BLaER1 (cell line): ENCODE results near the gene RNF10.
"Not testable (repeated sequence)": the region's sequence is repeated elsewhere in the genome, so short reads cannot be mapped to it uniquely, and the experiment has no call there.

Source experiments
- H3K27ac ChIP-seq: shearing (Covaris generic); formaldehyde crosslinking; 2 replicates; pipeline ENCODE4 v1.8.1; 2022
- H3K27me3 ChIP-seq: shearing (Covaris generic); formaldehyde crosslinking; 2 replicates; pipeline ENCODE4 v1.8.1; 2022
- H3K36me3 ChIP-seq: shearing (Covaris generic); formaldehyde crosslinking; 2 replicates; pipeline ENCODE4 v1.8.1; 2022
- H3K4me1 ChIP-seq: shearing (Covaris generic); formaldehyde crosslinking; 2 replicates; pipeline ENCODE4 v1.8.1; 2022
- H3K4me2 ChIP-seq: shearing (Covaris generic); formaldehyde crosslinking; 2 replicates; pipeline ENCODE4 v1.8.1; 2022
- H3K4me3 ChIP-seq: shearing (Covaris generic); formaldehyde crosslinking; 2 replicates; pipeline ENCODE4 v1.8.1; 2022
- H3K9ac ChIP-seq: shearing (Covaris generic); formaldehyde crosslinking; 2 replicates; pipeline ENCODE4 v1.8.1; 2022
- H3K9me3 ChIP-seq: shearing (Covaris generic); formaldehyde crosslinking; 2 replicates; pipeline ENCODE4 v1.8.1; 2022
- H4K20me1 ChIP-seq: shearing (Covaris generic); formaldehyde crosslinking; 2 replicates; pipeline ENCODE4 v1.8.1; 2022
- Cebpa-rat ChIP-seq: shearing (Covaris generic); IDR thresholded peaks from 2 replicates; pipeline ENCODE4 v1.8.1; 2022

The RNF10 gene

DNA sequence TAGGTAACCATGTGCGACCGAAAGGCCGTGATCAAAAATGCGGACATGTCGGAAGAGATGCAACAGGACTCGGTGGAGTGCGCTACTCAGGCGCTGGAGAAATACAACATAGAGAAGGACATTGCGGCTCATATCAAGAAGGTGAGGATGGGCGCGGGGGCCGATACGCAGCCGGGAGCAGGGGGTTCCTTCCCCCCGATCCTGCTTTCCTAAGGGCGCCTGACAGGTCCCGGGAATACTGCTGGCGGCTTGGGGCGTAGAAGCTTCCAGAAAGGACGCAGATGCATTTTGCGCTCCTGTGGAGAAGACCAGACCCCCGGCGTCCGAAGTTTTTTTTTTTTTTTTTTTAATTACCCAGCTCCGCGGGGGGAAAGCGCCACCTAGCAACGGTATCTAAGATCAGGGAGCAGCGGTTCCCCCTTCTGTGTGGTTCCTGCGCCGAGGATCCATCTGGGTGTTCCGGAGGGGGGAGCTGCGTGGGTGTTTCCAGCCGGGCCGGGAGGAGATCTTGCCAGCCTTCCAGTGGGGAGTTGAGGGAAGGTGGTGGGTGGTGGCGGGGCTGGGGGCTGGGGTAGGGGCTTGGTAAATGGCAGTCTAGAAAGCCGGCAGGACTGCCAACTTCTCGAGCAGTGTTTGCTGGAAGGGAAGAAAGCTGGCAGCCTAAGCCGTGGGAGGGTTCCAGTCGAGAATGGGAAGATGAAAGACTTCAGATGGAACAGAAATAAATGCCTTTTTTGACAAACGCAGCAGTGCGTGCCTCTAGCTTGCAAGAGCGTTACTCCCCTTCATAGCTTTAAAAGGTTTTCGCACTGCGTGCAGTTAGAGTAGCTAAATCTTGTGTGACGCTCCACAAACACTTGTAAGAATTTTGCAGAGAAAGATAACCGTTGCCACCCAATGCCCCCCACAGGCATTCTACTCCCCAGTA, 37.5 kb upstream of the RNF10 start:
- Histone ChIP-seq H3K36me3 (peaks cover 45% of the 10 kb centered on the region), H3K27me3 (no peaks in the 10 kb centered on the region), H3K4me2 (peak overlapping the region; percentile 81), H4K20me1 (peaks cover 52% of the 10 kb centered on the region), H3K9me3 (no peaks in the 10 kb centered on the region), H3K9ac (peak overlapping the region; percentile 91), H3K4me3 (peak overlapping the region; percentile 92), H3K27ac (peak overlapping the region; percentile 79), H3K4me1 (peaks cover 31% of the 10 kb centered on the region)
- no peak for TF ChIP-seq Cebpa-rat

DNA sequence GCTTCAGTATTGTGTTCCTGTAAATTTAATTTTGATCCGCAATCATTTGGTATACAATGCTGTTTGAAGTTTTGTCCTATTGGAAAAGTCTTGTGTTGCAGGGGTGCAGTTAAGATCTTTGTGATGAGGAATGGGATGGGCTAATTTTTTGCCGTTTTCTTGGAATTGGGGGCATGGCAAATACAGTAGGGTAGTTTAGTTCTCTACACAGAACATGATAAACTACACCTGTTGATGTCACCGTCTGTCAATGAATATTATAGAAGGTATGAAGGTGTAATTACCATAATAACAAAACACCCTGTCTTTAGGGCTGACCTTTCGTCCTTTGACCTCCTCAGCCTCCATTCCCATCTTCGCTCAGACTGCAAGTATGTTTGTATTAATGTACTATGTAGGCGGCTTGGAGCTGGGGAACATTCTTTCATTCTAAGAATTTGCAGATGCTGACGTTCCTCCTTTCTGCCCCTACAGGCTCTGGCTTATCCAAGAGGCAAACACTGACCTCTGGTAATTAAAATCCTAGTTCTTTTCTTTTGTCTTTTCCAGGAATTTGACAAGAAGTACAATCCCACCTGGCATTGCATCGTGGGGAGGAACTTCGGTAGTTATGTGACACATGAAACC, 36.5 kb upstream of the RNF10 start:
- Histone ChIP-seq H3K27me3 (no peaks in the 10 kb centered on the region), H3K9me3 (no peaks in the 10 kb centered on the region), H3K4me3 (peak overlapping the region; percentile 92), H4K20me1 (peaks cover 52% of the 10 kb centered on the region), H3K36me3 (peaks cover 51% of the 10 kb centered on the region), H3K4me2 (peak overlapping the region; percentile 81), H3K4me1 (peaks cover 31% of the 10 kb centered on the region), H3K27ac (peak overlapping the region; percentile 53; the same call in 1 of the 2 replicates), H3K9ac (peak overlapping the region; percentile 91)
- TF ChIP-seq Cebpa-rat, result no peak

DNA sequence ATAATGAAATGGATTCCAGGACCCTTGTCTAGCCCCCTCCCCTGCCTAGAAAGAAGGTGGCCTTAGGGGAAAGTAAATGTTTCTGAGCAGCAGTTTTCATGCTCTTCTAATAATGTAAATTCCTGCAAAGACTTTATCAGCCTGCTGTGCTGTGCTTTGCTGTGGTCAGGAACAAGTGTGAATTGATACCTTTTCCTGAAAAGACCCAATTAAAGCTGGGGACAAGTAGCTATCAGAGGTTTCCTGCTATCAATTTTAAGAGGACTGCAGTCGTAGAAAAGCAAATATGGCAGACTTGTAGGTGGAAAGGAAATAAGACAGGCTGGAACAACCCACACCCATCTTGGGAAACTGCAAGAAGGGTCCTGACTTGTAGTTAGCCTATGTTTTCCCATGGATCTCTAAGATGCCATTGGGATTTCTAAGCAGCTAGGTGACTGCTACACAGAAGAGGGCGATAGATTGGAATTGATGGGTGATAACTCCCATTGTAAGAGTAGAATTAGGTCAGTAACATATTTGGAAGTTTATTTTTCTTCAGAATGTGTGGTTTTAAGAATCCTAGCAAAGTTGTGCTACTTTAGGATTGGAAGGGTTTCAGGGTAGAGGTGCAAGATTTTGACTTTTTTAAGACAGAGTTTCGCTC, 35.2 kb upstream of the RNF10 start:
- Histone ChIP-seq H3K9ac (no peak overlapping the region), H3K36me3 (peaks cover 64% of the 10 kb centered on the region), H3K27me3 (no peaks in the 10 kb centered on the region), H3K4me3 (no peak overlapping the region), H3K9me3 (no peaks in the 10 kb centered on the region), H3K27ac (no peak overlapping the region), H3K4me2 (peak overlapping the region; percentile 81), H4K20me1 (peaks cover 52% of the 10 kb centered on the region), H3K4me1 (peaks cover 31% of the 10 kb centered on the region)
- no peak for TF ChIP-seq Cebpa-rat

DNA sequence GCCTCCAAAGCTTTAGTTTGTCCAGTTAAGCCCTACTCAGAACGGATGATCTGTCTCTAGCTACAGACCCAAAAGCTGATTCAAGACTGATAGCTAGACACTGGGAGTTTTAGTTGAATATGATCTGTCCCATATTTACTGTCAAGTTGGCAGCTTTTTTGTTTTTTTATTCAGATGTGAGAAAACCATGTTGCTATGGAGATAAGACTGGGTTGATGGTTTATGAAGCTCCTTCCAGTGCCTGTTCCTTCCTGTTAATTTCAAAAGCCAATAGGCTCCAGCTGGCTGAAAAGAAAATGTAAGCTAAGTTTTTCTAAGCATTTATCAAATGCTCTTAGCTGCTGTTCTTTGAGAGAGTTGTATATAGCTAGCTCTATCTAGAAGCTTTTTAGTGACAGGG, 33.6 kb upstream of the RNF10 start:
- no peak for TF ChIP-seq Cebpa-rat
- no peak overlapping the region for H3K9ac ChIP-seq
- no peak overlapping the region for H3K4me3 ChIP-seq
- H3K9me3 ChIP-seq, result no peaks in the 10 kb centered on the region
- H3K4me1 ChIP-seq, result peaks cover 21% of the 10 kb centered on the region
- peaks cover 80% of the 10 kb centered on the region for H3K36me3 ChIP-seq
- H3K4me2 ChIP-seq, result no peak overlapping the region
- H3K27ac ChIP-seq, result no peak overlapping the region
- peaks cover 52% of the 10 kb centered on the region for H4K20me1 ChIP-seq
- no peaks in the 10 kb centered on the region for H3K27me3 ChIP-seq

DNA sequence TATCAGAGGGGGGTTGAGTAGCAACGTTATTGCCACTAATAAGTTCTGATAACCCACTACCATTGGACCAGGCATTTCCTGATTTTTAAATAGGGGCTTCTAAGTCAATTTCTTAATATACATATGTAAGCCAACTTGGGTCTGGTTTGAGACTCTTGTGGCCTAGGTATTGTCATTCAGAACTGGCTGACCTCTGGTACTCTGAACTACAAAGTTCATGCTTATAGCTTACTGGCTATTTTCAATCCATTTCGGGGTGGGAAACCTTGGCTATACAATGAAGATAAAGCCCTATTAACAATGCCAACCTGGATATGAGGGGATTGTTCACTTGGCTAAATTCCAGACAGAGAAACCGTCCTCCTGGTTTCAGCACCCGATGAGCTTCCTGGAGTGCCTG, 29.6 kb upstream of the RNF10 start:
- no peak for TF ChIP-seq Cebpa-rat
- no peak overlapping the region for H3K27ac ChIP-seq

DNA sequence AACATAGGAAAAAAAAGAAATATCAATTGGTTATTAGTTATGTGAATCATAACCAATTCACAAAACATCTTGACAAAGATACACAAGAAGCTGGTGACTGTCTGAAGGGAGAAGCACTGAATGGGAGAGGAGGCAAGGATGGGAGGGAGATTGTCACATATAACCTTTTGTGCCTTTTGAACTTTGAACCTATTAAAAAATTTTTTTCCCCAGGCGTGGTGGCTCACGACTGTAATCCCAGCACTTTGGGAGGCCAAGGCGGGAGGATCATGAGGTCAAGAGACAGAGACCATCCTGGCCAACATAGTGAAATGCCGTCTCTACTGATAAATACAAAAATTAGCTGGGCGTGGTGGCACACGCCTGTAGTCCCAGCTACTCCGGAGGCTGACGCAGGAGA, 25.6 kb upstream of the RNF10 start:
- Histone ChIP-seq H4K20me1 (no peaks in the 10 kb centered on the region), H3K9ac (no peak overlapping the region), H3K9me3 (no peaks in the 10 kb centered on the region), H3K4me2 (no peak overlapping the region), H3K4me3 (no peak overlapping the region), H3K4me1 (no peaks in the 10 kb centered on the region), H3K36me3 (peaks cover 96% of the 10 kb centered on the region), H3K27me3 (no peaks in the 10 kb centered on the region), H3K27ac (no peak overlapping the region)
- TF ChIP-seq Cebpa-rat, result no peak

More for the DNA sequence above, 29.6 kb upstream of the RNF10 start:
- peaks cover 18% of the 10 kb centered on the region for H4K20me1 ChIP-seq
- peaks cover 97% of the 10 kb centered on the region for H3K36me3 ChIP-seq
- H3K4me1 ChIP-seq, result no peaks in the 10 kb centered on the region
- no peak overlapping the region for H3K4me2 ChIP-seq
- no peak overlapping the region for H3K9ac ChIP-seq
- H3K27me3 ChIP-seq, result no peaks in the 10 kb centered on the region
- no peak overlapping the region for H3K4me3 ChIP-seq
- no peaks in the 10 kb centered on the region for H3K9me3 ChIP-seq

DNA sequence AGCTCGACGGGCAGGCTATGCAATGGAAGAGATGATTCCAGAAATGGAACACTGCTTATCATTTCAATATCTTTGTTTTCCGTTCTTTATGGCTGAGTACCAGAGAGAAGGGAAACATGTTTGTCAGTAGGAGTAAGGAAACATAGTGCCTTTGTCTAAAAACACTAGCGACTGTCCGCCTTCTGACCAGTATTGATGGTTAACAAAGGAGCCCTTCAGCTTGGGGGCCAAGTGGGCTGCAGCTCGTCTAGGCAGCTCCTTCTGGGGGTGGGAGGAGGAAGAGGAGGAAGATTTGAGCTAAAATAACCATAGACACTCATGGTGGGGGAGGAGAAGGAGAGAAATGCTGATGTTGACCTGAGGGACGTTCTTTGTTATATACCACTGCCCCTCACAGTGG, 20.2 kb upstream of the RNF10 start:
- H3K9ac ChIP-seq, result no peak overlapping the region
- H3K4me1 ChIP-seq, result no peaks in the 10 kb centered on the region
- no peak for TF ChIP-seq Cebpa-rat
- no peaks in the 10 kb centered on the region for H3K27me3 ChIP-seq
- no peaks in the 10 kb centered on the region for H3K9me3 ChIP-seq
- H3K36me3 ChIP-seq, result peaks cover 92% of the 10 kb centered on the region
- H4K20me1 ChIP-seq, result no peaks in the 10 kb centered on the region
- no peak overlapping the region for H3K4me2 ChIP-seq
- no peak overlapping the region for H3K4me3 ChIP-seq
- no peak overlapping the region for H3K27ac ChIP-seq

DNA sequence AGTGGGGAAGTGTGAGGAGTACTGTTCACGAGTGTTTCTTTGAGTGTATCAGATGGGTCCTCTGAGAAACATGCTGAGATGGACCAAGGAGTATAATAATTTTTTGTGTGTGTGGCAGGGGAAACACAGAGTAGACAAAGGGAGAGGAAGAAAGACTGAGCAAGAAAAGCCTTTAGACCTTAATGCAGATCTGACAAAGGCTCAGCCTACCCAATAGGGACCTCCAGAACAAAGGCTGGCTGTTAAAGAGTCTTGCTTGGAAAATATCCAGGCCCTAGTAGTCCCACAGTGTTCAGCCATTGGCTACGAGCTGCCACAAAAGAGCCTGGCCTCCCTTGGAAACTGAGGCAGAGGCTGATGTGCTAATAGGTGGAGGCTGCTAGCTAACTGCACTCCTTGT, 18.7 kb upstream of the RNF10 start:
- H3K27ac ChIP-seq, result no peak overlapping the region
- no peak overlapping the region for H3K9ac ChIP-seq
- H3K27me3 ChIP-seq, result no peaks in the 10 kb centered on the region
- no peaks in the 10 kb centered on the region for H4K20me1 ChIP-seq
- TF ChIP-seq Cebpa-rat, result no peak
- no peaks in the 10 kb centered on the region for H3K4me1 ChIP-seq
- H3K4me2 ChIP-seq, result no peak overlapping the region
- no peak overlapping the region for H3K4me3 ChIP-seq
- no peaks in the 10 kb centered on the region for H3K9me3 ChIP-seq
- H3K36me3 ChIP-seq, result peaks cover 90% of the 10 kb centered on the region

DNA sequence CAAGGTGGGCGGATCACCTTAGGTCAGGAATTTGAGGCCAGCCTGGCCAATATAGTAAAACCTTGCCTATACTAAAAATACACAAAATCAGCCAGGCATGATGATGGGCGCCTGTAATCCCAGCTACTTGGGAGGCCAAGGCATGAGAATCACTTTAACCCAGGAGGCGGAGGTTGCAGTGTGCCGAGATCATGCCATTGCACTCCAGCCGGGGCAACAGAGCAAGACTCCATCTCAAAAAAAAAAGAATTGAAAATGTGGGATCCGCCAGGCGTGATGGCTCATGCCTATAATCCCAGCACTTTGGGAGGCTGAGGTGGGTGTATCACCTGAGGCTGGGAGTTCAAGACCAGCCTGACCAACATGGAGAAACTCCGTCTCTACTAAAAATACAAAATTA, 14.8 kb upstream of the RNF10 start:
- H3K9me3 ChIP-seq, H3K4me2 ChIP-seq, H3K27ac ChIP-seq, H3K4me1 ChIP-seq, H3K27me3 ChIP-seq, H4K20me1 ChIP-seq, H3K4me3 ChIP-seq, H3K9ac ChIP-seq: not testable (repeated sequence)
- peaks cover 89% of the 10 kb centered on the region for H3K36me3 ChIP-seq

DNA sequence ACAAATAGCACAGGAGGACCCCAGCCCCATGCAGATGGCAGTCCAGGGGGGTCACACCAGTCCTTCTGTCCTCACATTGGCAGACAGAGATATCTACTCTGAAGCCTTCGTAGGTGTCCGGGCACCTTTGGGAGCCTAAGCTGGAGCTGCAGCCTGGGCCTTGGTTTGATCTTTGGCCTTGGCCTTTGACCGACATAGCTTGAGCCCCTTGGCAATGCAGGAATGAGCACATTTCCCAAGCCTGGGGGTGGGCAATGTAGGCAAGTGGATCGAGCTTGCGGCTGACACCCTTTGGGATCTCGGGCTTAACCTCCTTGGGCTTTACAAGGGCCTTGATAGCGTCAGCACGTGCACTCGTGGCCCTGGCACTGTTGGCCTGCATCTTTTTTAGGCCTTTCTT, 11.6 kb upstream of the RNF10 start:
- H3K27me3 ChIP-seq, result no peaks in the 10 kb centered on the region
- TF ChIP-seq Cebpa-rat, result no peak
- no peak overlapping the region for H3K27ac ChIP-seq
- H3K9me3 ChIP-seq, result no peaks in the 10 kb centered on the region
- peaks cover under 1% of the 10 kb centered on the region; the same call in 1 of the 2 replicates for H3K4me1 ChIP-seq
- H3K4me2 ChIP-seq, result no peak overlapping the region
- H3K9ac ChIP-seq, result no peak overlapping the region
- H4K20me1 ChIP-seq, result no peaks in the 10 kb centered on the region
- H3K36me3 ChIP-seq, result peaks cover 76% of the 10 kb centered on the region
- H3K4me3 ChIP-seq, result no peak overlapping the region
